Measurements from ENCODE around the gene TARBP2.
"Not testable (repeated sequence)": the region's sequence is repeated elsewhere in the genome, so short reads cannot be mapped to it uniquely, and the experiment has no call there.

The TARBP2 gene

DNA sequence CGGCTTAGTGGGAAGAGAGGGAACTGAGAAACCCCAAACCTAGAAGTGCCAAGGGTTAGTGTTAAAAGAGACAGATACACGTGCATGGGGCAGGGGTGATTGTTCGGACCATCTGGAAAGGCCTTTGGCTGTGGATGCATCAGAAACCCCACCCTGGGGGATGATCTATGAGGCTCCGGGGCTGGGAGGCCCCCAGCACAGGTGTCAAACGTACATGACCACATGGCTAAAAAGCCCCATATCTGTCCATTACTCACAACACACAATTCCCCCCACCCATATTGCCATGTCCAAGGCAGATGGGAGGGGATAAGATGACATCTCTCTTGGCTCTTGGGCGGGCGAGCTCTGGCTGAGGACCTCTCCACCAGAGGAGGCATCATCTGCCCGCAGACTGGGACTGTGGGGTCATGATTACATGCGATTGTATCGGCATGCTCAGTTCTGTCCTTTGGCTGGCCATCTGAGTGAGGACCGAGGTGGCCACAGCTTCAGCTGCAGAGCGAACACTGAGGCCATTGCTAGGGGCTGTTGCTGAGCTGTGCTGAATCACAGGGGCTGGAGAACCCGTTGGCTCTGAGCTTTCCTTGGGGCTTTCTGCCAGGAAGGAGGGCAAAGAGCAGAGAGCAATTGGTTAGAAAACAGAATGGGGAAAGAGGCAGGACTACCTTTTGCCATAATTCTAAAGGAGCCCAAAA, 15.8 kb downstream of the TARBP2 start:
- DNase-seq: no peak

- no peak for DNase-seq
Observed at GRCh38 chr12:53518381-53518780, 17.3 kb downstream of the TARBP2 start.

GRCh38 chr12:53523131-53523530, 22.0 kb downstream of the TARBP2 start:
- no peak for DNase-seq

DNA sequence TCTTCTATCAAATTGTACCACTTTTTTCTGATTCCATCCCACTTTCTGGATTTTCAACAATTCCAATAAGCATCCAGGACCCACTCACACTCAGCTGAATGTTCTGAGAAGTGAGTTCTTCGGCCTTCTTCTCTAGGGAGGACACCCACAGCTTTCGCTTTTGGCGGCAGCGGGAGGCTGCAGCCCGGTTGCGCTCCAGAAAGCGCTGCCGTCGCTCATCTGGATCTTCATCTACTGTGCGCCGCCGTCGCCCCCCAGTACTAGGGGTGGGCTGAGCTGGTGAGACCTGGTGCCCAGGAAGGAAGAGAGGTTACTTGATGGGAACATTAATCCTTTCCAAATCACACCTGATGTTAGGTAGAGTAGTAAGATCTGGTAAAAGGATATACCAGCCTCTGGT, 23.4 kb downstream of the TARBP2 start:
- no peak for DNase-seq

DNA sequence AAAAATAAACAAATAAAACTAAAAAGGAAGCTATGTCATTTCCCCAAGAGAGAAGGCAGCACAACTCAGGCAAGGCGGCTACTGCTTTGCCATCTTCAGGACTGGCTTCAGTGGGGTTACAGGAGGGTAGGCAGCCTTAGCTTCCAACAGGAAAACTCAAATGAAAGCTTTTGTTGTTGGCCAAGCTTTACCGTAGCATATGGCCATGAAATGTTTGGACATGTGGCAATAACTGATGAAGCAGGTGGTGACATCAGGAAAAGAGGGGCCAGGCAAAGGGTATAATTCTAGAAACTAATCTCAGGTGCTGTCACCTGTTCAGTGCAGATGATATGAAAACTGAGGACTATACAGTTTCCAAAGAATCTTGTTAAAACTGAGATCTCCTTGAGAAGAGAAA, 29.0 kb downstream of the TARBP2 start:
- DNase-seq: no peak

- no peak for DNase-seq
Observed at GRCh38 chr12:53530920-53531319, 29.8 kb downstream of the TARBP2 start.

DNA sequence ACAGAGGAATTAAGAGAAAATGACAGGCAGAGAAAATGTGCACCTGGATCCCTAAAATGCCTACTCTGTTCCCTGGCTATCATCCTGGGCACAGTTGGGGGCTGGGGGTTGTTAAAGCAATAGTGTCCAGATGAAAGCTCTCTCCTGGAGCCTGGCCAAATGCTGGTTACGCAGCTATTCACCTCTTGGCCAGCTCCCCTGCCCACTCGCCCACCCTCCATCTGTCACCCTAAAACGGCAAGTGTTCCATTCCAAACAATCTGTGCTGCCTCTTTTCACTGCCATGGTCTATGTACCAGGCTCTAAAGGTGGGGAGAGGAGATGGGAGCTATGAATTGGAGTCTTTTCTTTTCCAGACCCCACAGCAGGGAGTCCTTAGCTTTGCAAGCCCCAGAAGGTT, 30.9 kb downstream of the TARBP2 start:
- no peak for DNase-seq

DNA sequence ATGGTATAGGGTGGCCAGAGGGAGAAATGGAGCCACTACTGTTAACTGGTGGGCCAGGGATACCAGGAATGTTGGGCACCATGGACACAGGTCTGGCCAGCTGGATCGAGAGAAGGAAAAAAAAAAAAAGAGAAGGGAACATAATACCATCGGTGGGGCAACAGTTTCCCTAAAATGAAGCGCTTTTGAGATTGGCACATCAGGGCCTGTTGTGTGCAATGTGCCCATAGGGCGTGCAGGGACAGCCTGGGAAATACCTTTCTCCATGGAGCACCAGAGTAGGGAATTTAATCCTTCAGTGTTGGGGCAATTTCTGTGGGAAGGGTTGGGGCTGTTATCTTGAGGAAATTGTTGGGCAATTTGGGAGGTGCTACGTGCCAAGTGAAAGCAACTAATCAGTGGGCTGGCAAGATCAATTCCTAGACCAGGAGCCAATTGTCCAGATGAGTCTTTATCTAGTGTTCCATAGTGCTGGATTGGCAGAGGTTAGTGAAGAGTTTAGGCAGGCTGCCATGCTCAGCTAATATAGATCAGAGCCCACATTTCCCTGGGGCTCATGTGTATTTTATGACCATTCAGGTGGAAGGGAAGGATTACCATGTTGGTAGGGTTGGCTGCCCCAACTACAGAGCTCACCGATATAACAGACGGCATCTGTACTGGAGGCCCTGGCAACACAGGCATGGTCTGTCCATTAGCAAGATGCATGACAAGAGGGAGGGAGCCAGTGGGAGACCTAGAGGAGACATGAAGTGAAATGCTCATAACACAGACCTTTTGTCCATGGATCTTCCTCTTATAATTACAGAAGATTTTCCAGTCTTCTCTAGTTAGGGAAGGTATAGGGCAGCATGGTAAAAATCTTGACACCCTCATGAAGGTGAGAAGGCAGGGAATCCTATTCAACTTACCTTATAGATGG, 31.7 kb downstream of the TARBP2 start:
- no peak for DNase-seq

DNA sequence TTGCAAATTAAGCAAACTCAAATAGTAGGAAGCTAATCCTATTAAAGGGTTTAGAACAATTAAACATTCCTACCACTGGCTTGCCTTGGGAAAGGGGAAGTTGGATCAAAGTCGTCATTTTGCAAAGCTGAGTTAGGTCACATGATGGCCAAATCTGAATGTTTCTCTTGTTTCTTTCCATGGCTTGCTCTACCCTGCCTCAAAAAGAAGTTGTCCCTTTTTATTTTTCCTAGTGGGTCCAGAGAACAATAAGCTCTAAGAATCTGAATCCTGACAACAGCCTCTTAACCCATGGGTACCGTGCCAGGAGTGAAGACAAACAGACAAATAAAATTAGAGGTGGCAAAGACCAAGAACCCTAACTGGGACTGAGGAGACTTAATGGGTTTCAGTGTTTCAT, 32.4 kb downstream of the TARBP2 start:
- DNase-seq: no peak

GRCh38 chr12:53536962-53537361, 35.9 kb downstream of the TARBP2 start:
- DNase-seq: no peak

- DNase-seq: no peak
Observed at GRCh38 chr12:53538209-53538689, 37.2 kb downstream of the TARBP2 start.

DNA sequence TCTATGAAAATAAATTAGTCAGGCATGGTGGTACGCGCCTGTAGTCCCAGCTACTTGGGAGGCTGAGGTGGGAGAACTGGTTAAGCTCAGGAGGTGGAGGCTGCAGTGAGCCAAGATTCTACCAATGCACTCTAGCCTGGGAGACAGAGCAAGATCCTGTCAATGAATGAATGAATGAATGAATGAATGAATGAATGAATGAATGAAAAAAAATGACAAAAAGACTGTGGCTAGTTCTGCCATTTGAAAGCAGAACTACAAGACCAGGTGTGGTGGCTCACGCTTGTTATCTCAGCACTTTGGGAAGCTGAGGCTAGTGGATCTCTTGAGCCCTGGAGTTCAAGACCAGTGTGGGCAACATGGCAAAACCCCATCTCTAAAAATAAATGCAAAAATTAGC, 38.4 kb downstream of the TARBP2 start:
- DNase-seq: no peak

- peak; percentile 54 for DNase-seq
Observed at GRCh38 chr12:53543539-53543938, 42.5 kb downstream of the TARBP2 start.

DNA sequence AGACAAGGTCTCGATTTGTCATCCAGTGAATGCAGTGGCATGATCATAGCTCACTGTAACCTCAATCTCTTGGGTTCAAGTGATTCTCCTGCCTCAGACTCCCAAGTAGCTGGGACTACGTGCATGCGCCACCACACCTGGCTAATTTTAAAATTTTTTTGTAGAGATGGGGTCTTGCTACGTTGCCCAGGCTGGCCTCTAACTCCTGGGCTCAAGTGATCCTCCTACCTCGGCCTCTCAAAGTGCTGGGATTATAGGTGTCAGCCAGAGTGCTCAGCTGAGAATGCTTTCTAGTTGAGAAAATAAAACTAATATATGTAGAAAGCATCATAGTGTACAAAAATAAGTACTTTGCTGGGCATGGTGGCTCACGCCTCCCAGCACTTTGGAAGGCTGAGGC, 47.3 kb downstream of the TARBP2 start:
- not testable (repeated sequence) for DNase-seq

DNA sequence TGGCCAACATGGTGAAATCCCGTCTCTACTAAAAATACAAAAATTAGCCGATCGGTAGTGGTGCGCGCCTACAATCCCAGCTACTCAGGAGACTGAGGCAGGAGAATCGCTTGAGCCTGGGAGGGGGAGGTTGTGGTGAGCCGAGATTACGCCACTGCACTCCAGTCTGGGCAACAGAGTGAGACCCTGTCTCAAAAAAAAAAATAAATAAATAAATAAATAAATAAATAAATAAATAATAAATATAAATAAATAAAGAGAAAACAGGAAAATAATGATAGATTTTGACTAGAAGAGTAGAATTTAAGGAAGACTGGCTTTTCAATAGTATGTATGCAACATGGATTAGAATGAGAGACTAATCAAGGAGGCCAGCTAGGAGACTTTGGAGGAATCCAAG, 49.0 kb downstream of the TARBP2 start:
- not testable (repeated sequence) for DNase-seq

DNA sequence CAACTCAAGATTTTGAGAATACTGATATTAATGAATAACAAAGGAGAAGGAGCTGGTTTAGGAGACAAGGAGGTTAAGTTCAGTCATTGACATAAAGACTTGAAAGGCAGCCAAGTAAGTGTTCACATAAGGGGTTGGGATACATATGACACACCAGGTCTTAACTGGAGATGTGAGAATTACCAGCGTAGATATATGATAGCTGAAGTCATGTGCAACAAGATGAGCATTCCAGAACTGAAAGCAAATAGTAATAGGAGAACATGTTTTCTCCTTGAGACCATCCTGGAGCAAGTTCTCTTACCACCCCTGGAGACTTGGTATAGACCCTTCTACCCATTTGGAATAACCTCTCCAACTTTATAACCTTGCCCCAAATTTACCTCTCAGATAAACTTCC, 49.5 kb downstream of the TARBP2 start:
- DNase-seq: no peak

DNA sequence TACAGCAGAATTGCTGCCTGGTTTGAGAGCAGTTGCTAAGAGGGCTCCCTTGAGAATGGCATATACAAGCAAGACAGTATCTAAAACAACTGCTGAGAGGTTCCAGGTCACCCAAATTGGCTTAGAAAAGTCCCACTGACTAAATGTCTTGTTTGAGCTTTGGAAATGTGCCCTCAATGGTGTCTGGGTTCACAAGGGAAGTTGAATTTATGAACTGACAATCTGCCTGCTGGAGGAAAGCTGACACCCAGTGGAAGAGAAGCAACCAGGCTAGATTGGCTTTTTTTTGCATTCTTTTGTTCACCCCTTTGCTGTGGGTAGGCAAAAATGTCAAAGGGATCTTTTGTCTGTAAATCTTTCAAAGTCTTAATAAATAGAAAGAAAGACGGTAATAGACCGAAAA, 50.8 kb downstream of the TARBP2 start:
- no peak for DNase-seq

GRCh38 chr12:53552361-53553327, 51.6 kb downstream of the TARBP2 start:
- no peak for DNase-seq

Data from CD4-positive, alpha-beta T cell treated with Interferon gamma for 1 hour (primary cell).